ENCODE measurements around the gene BRICD5. TPM values are rescaled to one million over a fixed set of nuclear protein-coding genes. Genes with fewer than 3 reads are reported as not detected.

Gene BRICD5
- total RNA-seq, 1 donor from 2014 or later, result 32.0 TPM

- peak overlapping the region; percentile 76 for H3K4me3 Mint-ChIP-seq
Measured at GRCh38 chr16:2253293-2253692, 42.6 kb upstream of the BRICD5 start.

GRCh38 chr16:2252806-2253148 lies 42.1 kb upstream of the BRICD5 start:
- DNase-seq (ENCODE audit: low read depth, low spot score), result no peak
- Mint-ChIP-seq H3K9me3 (no peaks in the 10 kb centered on the region), H3K27me3 (ENCODE audit: low read depth) (no peaks in the 10 kb centered on the region), H3K4me1 (peaks cover 11% of the 10 kb centered on the region), H3K27ac (ENCODE audit: unreplicated experiment) (no peak overlapping the region), H3K4me3 (peak overlapping the region; percentile 76), H3K36me3 (ENCODE audit: low read depth) (peaks cover 20% of the 10 kb centered on the region)
- TF ChIP-seq CTCF (conservative IDR thresholded peaks at IDR 0.05), result no peak

More at GRCh38 chr16:2253293-2253692, 42.6 kb upstream of the BRICD5 start:
- Mint-ChIP-seq H3K4me1 (peaks cover 11% of the 10 kb centered on the region), H3K9me3 (no peaks in the 10 kb centered on the region), H3K27ac (ENCODE audit: unreplicated experiment) (no peak overlapping the region), H3K36me3 (ENCODE audit: low read depth) (peaks cover 20% of the 10 kb centered on the region), H3K27me3 (ENCODE audit: low read depth) (no peaks in the 10 kb centered on the region)
- DNase-seq (ENCODE audit: low read depth, low spot score), result no peak
- TF ChIP-seq CTCF (conservative IDR thresholded peaks at IDR 0.05), result no peak

GRCh38 chr16:2251296-2252111 lies 40.8 kb upstream of the BRICD5 start, which contains the start of gene ECI1:
ECI1 (minus strand) TSS chr16:2251587; CDS start chr16:2251566, 21 bp downstream.
- no peaks in the 10 kb centered on the region for H3K9me3 Mint-ChIP-seq
- H3K36me3 Mint-ChIP-seq (ENCODE audit: low read depth), result peaks cover 13% of the 10 kb centered on the region
- H3K4me3 Mint-ChIP-seq, result peak within 1 kb of the TSS; percentile 91
- peak; percentile 88 for DNase-seq (ENCODE audit: low read depth, low spot score)
- H3K27ac Mint-ChIP-seq (ENCODE audit: unreplicated experiment), result peak within 1 kb of the TSS; percentile 81
- H3K27me3 Mint-ChIP-seq (ENCODE audit: low read depth), result no peaks in the 10 kb centered on the region
- H3K4me1 Mint-ChIP-seq, result peaks cover 11% of the 10 kb centered on the region
- TF ChIP-seq CTCF (conservative IDR thresholded peaks at IDR 0.05), result peak; percentile 69

GRCh38 chr16:2250652-2251295 lies 40.1 kb upstream of the BRICD5 start:
- H3K4me1 Mint-ChIP-seq, result peaks cover 11% of the 10 kb centered on the region
- H3K27ac Mint-ChIP-seq (ENCODE audit: unreplicated experiment), result no peak overlapping the region
- no peak for DNase-seq (ENCODE audit: low read depth, low spot score)
- H3K4me3 Mint-ChIP-seq, result peak overlapping the region; percentile 91
- peaks cover 13% of the 10 kb centered on the region for H3K36me3 Mint-ChIP-seq (ENCODE audit: low read depth)
- no peaks in the 10 kb centered on the region for H3K9me3 Mint-ChIP-seq
- no peak for TF ChIP-seq CTCF (conservative IDR thresholded peaks at IDR 0.05)
- H3K27me3 Mint-ChIP-seq (ENCODE audit: low read depth), result no peaks in the 10 kb centered on the region

GRCh38 chr16:2246301-2246885 lies 35.7 kb upstream of the BRICD5 start:
- H3K4me1 Mint-ChIP-seq, result peaks cover 7% of the 10 kb centered on the region
- H3K27me3 Mint-ChIP-seq (ENCODE audit: low read depth), result peaks cover 3% of the 10 kb centered on the region
- H3K36me3 Mint-ChIP-seq (ENCODE audit: low read depth), result peaks cover 5% of the 10 kb centered on the region
- H3K4me3 Mint-ChIP-seq, result no peak overlapping the region
- no peaks in the 10 kb centered on the region for H3K9me3 Mint-ChIP-seq
- no peak for DNase-seq (ENCODE audit: low read depth, low spot score)
- peak overlapping the region; percentile 79 for H3K27ac Mint-ChIP-seq (ENCODE audit: unreplicated experiment)
- no peak for TF ChIP-seq CTCF (conservative IDR thresholded peaks at IDR 0.05)

Data from neural crest cell (in vitro differentiated cells).